Endothelial cell of umbilical vein (primary cell): ENCODE data around the gene GRM2. TPM values are rescaled to one million over a fixed set of nuclear protein-coding genes. Genes with fewer than 3 reads are reported as not detected.

Source experiments
- BruUV-seq: library from RNA; stranded (reverse); fragments of 400-500 nt; replicated peaks from 2 replicates; lab custom pipeline; 2021; lab: Mats Ljungman, UMichigan
- CTCF ChIA-PET: fragments of 300-600, 350-600 bp; sonication (Branson Sonifier 250); formaldehyde crosslinking; loops from one replicate; lab custom pipeline; 2021; ENCODE audit warnings: antibody characterized with exemption, inconsistent platforms; lab: Charles Lee
- POLR2A ChIA-PET: fragments of 300-600, 350-600 bp; sonication (Branson Sonifier 250); formaldehyde crosslinking; loops from one replicate; lab custom pipeline; 2021; ENCODE audit warnings: antibody characterized with exemption, inconsistent platforms; lab: Charles Lee
- DNase-seq: peaks from one replicate; pipeline ENCODE4 v3.0.0-alpha.2; 2011; ENCODE audit warnings: low read depth, low spot score
- FAIRE-seq: peaks from 2 replicates; lab custom pipeline; 2011; peaks lifted over from hg19 to GRCh38; lab: Jason Lieb, UNC
- H2AFZ ChIP-seq: 2 replicates; pipeline ENCODE4 v1.6.0; 2012; ENCODE audit warnings: low read depth, low read length, control low read depth, inconsistent platforms
- H3K27ac ChIP-seq: 2 replicates; pipeline ENCODE4 v1.5.1; 2011; ENCODE audit warnings: low read depth, mild to moderate bottlenecking, control low read depth, low read length, moderate library complexity; ENCODE audit not compliant: insufficient read depth
- H3K27me3 ChIP-seq, 2 experiments: 2 replicates each; pipeline versions ENCODE4 v1.6.0 to v1.6.1; 2011; ENCODE audit warnings: low read length in 2 of 2, mixed read lengths in 1 of 2; ENCODE audit not compliant: control insufficient read depth in 2 of 2, insufficient read depth in 2 of 2
- H3K36me3 ChIP-seq, 2 experiments: 2 replicates in 1 of 2; 3 replicates in 1 of 2; pipeline ENCODE4 v1.5.1; 2011; ENCODE audit warnings: low read length in 2 of 2, mild to moderate bottlenecking in 1 of 2, moderate library complexity in 1 of 2; ENCODE audit not compliant: control insufficient read depth in 2 of 2, insufficient read depth in 2 of 2; ENCODE audit errors: extremely low read depth in 1 of 2
- H3K4me1 ChIP-seq: 3 replicates; pipeline ENCODE4 v1.5.1; 2011; ENCODE audit warnings: mild to moderate bottlenecking, low read length; ENCODE audit not compliant: control insufficient read depth, insufficient read depth; ENCODE audit errors: extremely low read depth
- H3K4me2 ChIP-seq: 2 replicates; pipeline ENCODE4 v1.6.1; 2011; ENCODE audit warnings: low read length, control low read depth, mixed read lengths; ENCODE audit not compliant: insufficient read depth
- H3K4me3 ChIP-seq, 3 experiments: fragments of 200-600 bp in 1 of 3; sonication (generic), shearing (Covaris generic) in 1 of 3; replicated peaks in 1 of 3; 2 replicates each; pipeline ENCODE4 v1.5.1; 2011 to 2016; ENCODE audit warnings: control low read depth in 3 of 3, low read length in 3 of 3, mild to moderate bottlenecking in 2 of 3, inconsistent platforms in 1 of 3, low read depth in 1 of 3, moderate library complexity in 1 of 3; ENCODE audit not compliant: insufficient read depth in 1 of 3
- H3K79me2 ChIP-seq: 2 replicates; pipeline ENCODE4 v1.6.0; 2012; ENCODE audit warnings: low read length, inconsistent platforms; ENCODE audit not compliant: control insufficient read depth, insufficient read depth
- H3K9ac ChIP-seq: replicated peaks from 2 replicates; pipeline ENCODE3; 2011; ENCODE audit warnings: low read length, control low read depth; ENCODE audit not compliant: insufficient read depth; ENCODE audit errors: extremely low read depth
- H3K9me1 ChIP-seq: replicated peaks from 3 replicates; pipeline ENCODE4 v1.6.0; 2011; ENCODE audit warnings: mild to moderate bottlenecking, low read length; ENCODE audit not compliant: control insufficient read depth, insufficient read depth; ENCODE audit errors: extremely low read depth
- H3K9me3 ChIP-seq: replicated peaks from 2 replicates; pipeline ENCODE4 v1.5.1; 2012; ENCODE audit warnings: low read length, inconsistent platforms; ENCODE audit not compliant: control insufficient read depth, insufficient read depth
- H4K20me1 ChIP-seq: replicated peaks from 2 replicates; pipeline ENCODE3; 2011; ENCODE audit warnings: mild to moderate bottlenecking, low read length; ENCODE audit not compliant: control insufficient read depth, insufficient read depth; ENCODE audit errors: extremely low read depth
- CTCF ChIP-seq, 2 donors: IDR thresholded peaks; 1 replicate in 1 of 2; 2 replicates in 1 of 2; pipeline ENCODE4 v1.5.1; 2011; ENCODE audit warnings: low read length in 2 of 2, mild to moderate bottlenecking in 2 of 2, moderate library complexity in 2 of 2, control low read depth in 1 of 2, inconsistent platforms in 1 of 2, low read depth in 1 of 2; ENCODE audit not compliant: insufficient read depth in 1 of 2; ENCODE audit errors: extremely low read depth in 1 of 2
- EZH2 ChIP-seq: IDR thresholded peaks from 2 replicates; pipeline ENCODE4 v1.6.1; 2012; ENCODE audit warnings: borderline replicate concordance, low read depth, mild to moderate bottlenecking, moderate library complexity, low read length, inconsistent platforms; ENCODE audit not compliant: severe bottlenecking
- FOS ChIP-seq: IDR thresholded peaks from 2 replicates; pipeline ENCODE4 v1.6.1; 2011; ENCODE audit warnings: mild to moderate bottlenecking, low read length, moderate library complexity, borderline replicate concordance; ENCODE audit not compliant: insufficient read depth
- GATA2 ChIP-seq: IDR thresholded peaks from 2 replicates; pipeline ENCODE4 v1.7.0; 2011; ENCODE audit warnings: low read depth, mild to moderate bottlenecking, moderate library complexity, mixed read lengths, low read length; ENCODE audit not compliant: insufficient read length, insufficient read depth
- JUN ChIP-seq: IDR thresholded peaks from 2 replicates; pipeline ENCODE4 v1.6.1; 2011; ENCODE audit warnings: borderline replicate concordance, low read depth; ENCODE audit not compliant: insufficient read length, insufficient read depth
- MYC ChIP-seq: IDR thresholded peaks from one replicate; pipeline ENCODE4 v1.6.1; 2011; ENCODE audit warnings: mild to moderate bottlenecking, low read depth, low read length
- POLR2A ChIP-seq: IDR thresholded peaks from 2 replicates; pipeline ENCODE4 v1.6.1; 2012; ENCODE audit warnings: low read depth, mild to moderate bottlenecking, control low read depth, low read length
- POLR2AphosphoS5 ChIP-seq: IDR thresholded peaks from 2 replicates; pipeline ENCODE4 v1.6.1; 2012; ENCODE audit warnings: low read depth, mild to moderate bottlenecking, control low read depth, low read length, moderate library complexity; ENCODE audit not compliant: insufficient read depth
- dilution Hi-C: fragments of 300-500 bp; cut with MboI; formaldehyde crosslinking; loops from one replicate; pipeline ENCODE4 v1.15.0; 2019; ENCODE audit warnings: low sequenced_read_pairs; ENCODE audit not compliant: extremely low pct_ligation_motif_present
- intact Hi-C: fragments of 100-400 bp; cut with micrococcal nuclease; formaldehyde crosslinking; loops from one replicate; pipeline ENCODE4 v1.10.0; 2022
- polyA plus RNA-seq, 4 experiments: library from polyadenylated mRNA; depleted of rRNA in 3 of 4; stranded (reverse) in 3 of 4; unstranded in 1 of 4; fragments of >200 nt; gene quantifications; 2 replicates each; pipeline versions ENCODE4 v1.2.1 to v1.2.3, GENCODE V29; 2011 to 2012; ENCODE audit warnings: missing spikeins in 1 of 4
- total RNA-seq: library from RNA; stranded (reverse); gene quantifications from 2 replicates; pipeline ENCODE4 v1.2.3, GENCODE V29; 2021
- TF ChIP-seq, protein P1 (sequence below): IDR thresholded peaks from 2 replicates; pipeline ENCODE4 v1.6.1; 2011; ENCODE audit not compliant: insufficient read depth, insufficient read length

Gene GRM2
- total and polyA plus RNA-seq, 2 donors (not counting 3 experiments of a cell fraction or from before 2014, with no cell fraction given): 0.10 to 0.51 TPM

DNA sequence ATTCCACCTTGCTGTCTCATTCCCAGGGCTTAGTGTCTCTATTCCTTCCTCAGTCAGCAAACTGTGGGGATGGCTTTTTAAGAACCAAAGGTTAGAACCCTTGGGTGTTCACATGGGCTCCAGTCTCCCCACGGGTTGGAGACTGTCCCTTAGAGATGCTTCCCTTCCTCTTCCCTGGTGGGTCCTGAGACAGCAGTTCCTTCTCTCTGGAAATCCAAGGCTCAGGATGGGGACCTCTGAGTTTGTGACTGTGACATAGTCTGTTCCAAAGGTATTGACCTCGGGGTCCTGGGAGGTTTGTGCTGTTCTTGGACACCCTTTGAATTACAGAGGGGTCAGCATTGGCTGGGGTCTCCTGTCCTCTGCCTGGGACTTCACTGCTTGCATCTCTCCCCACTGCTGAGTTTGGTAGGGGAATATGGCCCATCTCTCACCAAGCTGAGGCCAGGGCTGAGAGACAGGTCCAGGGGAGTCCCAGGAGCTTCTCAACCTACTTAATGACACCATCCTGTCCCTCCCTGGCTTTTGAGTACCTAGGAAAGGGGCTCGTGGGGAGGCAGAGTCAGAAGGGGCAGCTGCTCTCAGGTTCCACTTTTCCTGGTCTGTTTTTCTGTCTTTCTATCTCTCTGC lies 1.5 kb downstream of the GRM2 start:
- no peaks in the 10 kb centered on the region for H4K20me1 ChIP-seq
- no peaks in the 10 kb centered on the region for H3K9me3 ChIP-seq
- DNase-seq: no peak
- no peak overlapping the region for H3K9ac ChIP-seq
- H3K4me2 ChIP-seq: no peak overlapping the region
- no peak overlapping the region for H3K27ac ChIP-seq
- FAIRE-seq: no peak
- no peak overlapping the region for H2AFZ ChIP-seq
- H3K27me3 ChIP-seq: peaks cover 2 to 10% of the 10 kb centered on the region in 2 experiments
- no peaks in the 10 kb centered on the region for H3K9me1 ChIP-seq
- dilution Hi-C loops: no loop called here
- H3K4me1 ChIP-seq: peaks cover 3% of the 10 kb centered on the region
- no peak overlapping the region for H3K4me3 ChIP-seq
- H3K36me3 ChIP-seq: no peaks in the 10 kb centered on the region
- BruUV-seq: no TSS peak
- TF ChIP-seq, protein P1, sequence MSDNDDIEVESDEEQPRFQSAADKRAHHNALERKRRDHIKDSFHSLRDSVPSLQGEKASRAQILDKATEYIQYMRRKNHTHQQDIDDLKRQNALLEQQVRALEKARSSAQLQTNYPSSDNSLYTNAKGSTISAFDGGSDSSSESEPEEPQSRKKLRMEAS: no peak
- TF ChIP-seq CTCF (IDR thresholded peaks at IDR 0.05; ENCODE audit: extremely low read depth in 1 of 2, insufficient read depth in 1 of 2, low read depth in 1 of 2, low read length in 2 of 2) (no peak), FOS (no peak), POLR2A (no peak), GATA2 (no peak), POLR2AphosphoS5 (no peak), JUN (no peak), EZH2 (no peak), MYC (no peak)
- ChIA-PET POLR2A (no interaction called here), CTCF (no interaction called here)
- intact Hi-C loops: no loop called here
- no peaks in the 10 kb centered on the region for H3K79me2 ChIP-seq
